Loucy (cell line): Measurements from ENCODE around the gene ERGIC3.

Experiments used
- H2AFZ ChIP-seq: fragments of 200-600 bp; sonication (generic); 2 replicates; pipeline ENCODE4 v1.6.0; 2016; ENCODE audit warnings: antibody characterized with exemption, mild to moderate bottlenecking, low read length, moderate library complexity
- H3F3A ChIP-seq: fragments of 200-600 bp; 2 replicates; pipeline ENCODE4 v1.6.0; 2016; ENCODE audit warnings: antibody characterized with exemption, low read depth, mild to moderate bottlenecking
- H3K27me3 ChIP-seq: fragments of 200-600 bp; sonication (generic); 2 replicates; pipeline ENCODE4 v1.6.1; 2014; ENCODE audit warnings: low read length, mild to moderate bottlenecking; ENCODE audit not compliant: insufficient read depth, poor library complexity, severe bottlenecking
- H3K36me3 ChIP-seq: fragments of 200-600 bp; sonication (generic); 2 replicates; pipeline ENCODE4 v1.6.1; 2016; ENCODE audit warnings: low read length; ENCODE audit not compliant: insufficient read depth
- H3K4me1 ChIP-seq: fragments of 200-600 bp; sonication (generic); 2 replicates; pipeline ENCODE4 v1.5.1; 2014; ENCODE audit warnings: low read length, mild to moderate bottlenecking; ENCODE audit not compliant: insufficient read depth, poor library complexity, severe bottlenecking
- H3K4me2 ChIP-seq: fragments of 200-600 bp; sonication (generic); 2 replicates; pipeline ENCODE4 v1.6.0; 2014; ENCODE audit warnings: antibody characterized with exemption, low read length, low read depth, mild to moderate bottlenecking; ENCODE audit not compliant: poor library complexity, severe bottlenecking
- H3K4me3 ChIP-seq: fragments of 200-600 bp; sonication (generic); 2 replicates; pipeline ENCODE4 v1.5.1; 2014; ENCODE audit warnings: low read length, mild to moderate bottlenecking, mixed read lengths; ENCODE audit not compliant: poor library complexity, severe bottlenecking
- H3K79me2 ChIP-seq: fragments of 200-600 bp; sonication (generic); 2 replicates; pipeline ENCODE4 v1.6.1; 2014; ENCODE audit warnings: low read length; ENCODE audit not compliant: insufficient read depth
- H3K9ac ChIP-seq: fragments of 200-600 bp; sonication (generic); 2 replicates; pipeline ENCODE4 v1.6.0; 2014; ENCODE audit warnings: mild to moderate bottlenecking, low read depth, low read length, moderate library complexity; ENCODE audit not compliant: poor library complexity, severe bottlenecking
- H3K9me2 ChIP-seq: fragments of 200-600 bp; sonication (generic); replicated peaks from 2 replicates; pipeline ENCODE4 v1.6.1; 2016; ENCODE audit warnings: low read depth, low read length, mixed read lengths
- H3K9me3 ChIP-seq: fragments of 200-600 bp; sonication (generic); 2 replicates; pipeline ENCODE4 v1.6.1; 2014; ENCODE audit warnings: mild to moderate bottlenecking, antibody characterized with exemption, low read length, low read depth; ENCODE audit not compliant: insufficient read depth
- H4K20me1 ChIP-seq: fragments of 200-600 bp; sonication (generic); 2 replicates; pipeline ENCODE4 v1.6.0; 2014; ENCODE audit warnings: antibody characterized with exemption, low read length, mild to moderate bottlenecking; ENCODE audit not compliant: insufficient read depth, poor library complexity, severe bottlenecking
- CTCF ChIP-seq: fragments of 200-600 bp; sonication (generic); conservative IDR thresholded peaks from 2 replicates; pipeline ENCODE4 v1.5.1; 2014; ENCODE audit warnings: mild to moderate bottlenecking, antibody characterized with exemption, low read length
- EZH2phosphoT487 ChIP-seq: fragments of 200-600 bp; IDR thresholded peaks from 2 replicates; pipeline ENCODE4 v1.6.1; 2018; ENCODE audit warnings: antibody characterized with exemption, mild to moderate bottlenecking, moderate library complexity, borderline replicate concordance

The ERGIC3 gene

GRCh38 chr20:35601990-35602389, 60.1 kb downstream of the ERGIC3 start:
- TF ChIP-seq EZH2phosphoT487 (no peak), CTCF (no peak)

GRCh38 chr20:35602851-35603495, 61.1 kb downstream of the ERGIC3 start:
- Histone ChIP-seq H4K20me1 (no peaks in the 10 kb centered on the region), H3K9me2 (no peaks in the 10 kb centered on the region), H3K4me1 (no peaks in the 10 kb centered on the region), H3K4me3 (no peak overlapping the region), H3K36me3 (no peaks in the 10 kb centered on the region), H2AFZ (no peak overlapping the region), H3K27me3 (no peaks in the 10 kb centered on the region), H3F3A (no peaks in the 10 kb centered on the region), H3K9me3 (no peaks in the 10 kb centered on the region), H3K9ac (no peak overlapping the region), H3K79me2 (no peaks in the 10 kb centered on the region), H3K4me2 (no peak overlapping the region)
- TF ChIP-seq EZH2phosphoT487, result no peak
- no peak for TF ChIP-seq CTCF

More at GRCh38 chr20:35601990-35602389, 60.1 kb downstream of the ERGIC3 start:
- H3F3A ChIP-seq, result no peaks in the 10 kb centered on the region
- no peak overlapping the region for H3K4me3 ChIP-seq
- no peaks in the 10 kb centered on the region for H3K36me3 ChIP-seq
- no peaks in the 10 kb centered on the region for H3K9me2 ChIP-seq
- no peaks in the 10 kb centered on the region for H4K20me1 ChIP-seq
- H3K4me2 ChIP-seq, result no peak overlapping the region
- no peak overlapping the region for H2AFZ ChIP-seq
- no peaks in the 10 kb centered on the region for H3K4me1 ChIP-seq
- no peaks in the 10 kb centered on the region for H3K27me3 ChIP-seq
- no peaks in the 10 kb centered on the region for H3K79me2 ChIP-seq
- no peaks in the 10 kb centered on the region for H3K9me3 ChIP-seq
- H3K9ac ChIP-seq, result no peak overlapping the region

- Histone ChIP-seq H3F3A (no peaks in the 10 kb centered on the region), H3K9me3 (no peaks in the 10 kb centered on the region), H3K36me3 (no peaks in the 10 kb centered on the region), H3K27me3 (no peaks in the 10 kb centered on the region), H3K4me2 (no peak overlapping the region), H3K9me2 (no peaks in the 10 kb centered on the region), H2AFZ (no peak overlapping the region), H3K4me1 (no peaks in the 10 kb centered on the region), H4K20me1 (no peaks in the 10 kb centered on the region), H3K4me3 (no peak overlapping the region), H3K9ac (no peak overlapping the region), H3K79me2 (no peaks in the 10 kb centered on the region)
- TF ChIP-seq EZH2phosphoT487, result no peak
Measured at GRCh38 chr20:35603695-35604448, 62.0 kb downstream of the ERGIC3 start.

- Histone ChIP-seq H3K36me3 (no peaks in the 10 kb centered on the region), H3K9ac (no peak overlapping the region), H3K9me3 (no peaks in the 10 kb centered on the region), H3K27me3 (no peaks in the 10 kb centered on the region), H3K4me3 (no peak overlapping the region), H2AFZ (no peak overlapping the region), H3K4me2 (no peak overlapping the region), H3K4me1 (no peaks in the 10 kb centered on the region), H3K9me2 (no peaks in the 10 kb centered on the region), H3F3A (no peaks in the 10 kb centered on the region), H4K20me1 (no peaks in the 10 kb centered on the region), H3K79me2 (no peaks in the 10 kb centered on the region)
- TF ChIP-seq EZH2phosphoT487, result no peak
- peak; percentile 69 for TF ChIP-seq CTCF
Measured at GRCh38 chr20:35604449-35604747, 62.5 kb downstream of the ERGIC3 start.
